NK-92 treated with Interleukin-12 subunit alpha and Interleukin-12 subunit beta, amount 100 ng/mL, for 24 hours (cell line): ENCODE results near the gene C3.

Experiments
- DNase-seq: peaks from one replicate; lab custom pipeline; 2025; lab: John Stamatoyannopoulos, UW

The C3 gene

DNA sequence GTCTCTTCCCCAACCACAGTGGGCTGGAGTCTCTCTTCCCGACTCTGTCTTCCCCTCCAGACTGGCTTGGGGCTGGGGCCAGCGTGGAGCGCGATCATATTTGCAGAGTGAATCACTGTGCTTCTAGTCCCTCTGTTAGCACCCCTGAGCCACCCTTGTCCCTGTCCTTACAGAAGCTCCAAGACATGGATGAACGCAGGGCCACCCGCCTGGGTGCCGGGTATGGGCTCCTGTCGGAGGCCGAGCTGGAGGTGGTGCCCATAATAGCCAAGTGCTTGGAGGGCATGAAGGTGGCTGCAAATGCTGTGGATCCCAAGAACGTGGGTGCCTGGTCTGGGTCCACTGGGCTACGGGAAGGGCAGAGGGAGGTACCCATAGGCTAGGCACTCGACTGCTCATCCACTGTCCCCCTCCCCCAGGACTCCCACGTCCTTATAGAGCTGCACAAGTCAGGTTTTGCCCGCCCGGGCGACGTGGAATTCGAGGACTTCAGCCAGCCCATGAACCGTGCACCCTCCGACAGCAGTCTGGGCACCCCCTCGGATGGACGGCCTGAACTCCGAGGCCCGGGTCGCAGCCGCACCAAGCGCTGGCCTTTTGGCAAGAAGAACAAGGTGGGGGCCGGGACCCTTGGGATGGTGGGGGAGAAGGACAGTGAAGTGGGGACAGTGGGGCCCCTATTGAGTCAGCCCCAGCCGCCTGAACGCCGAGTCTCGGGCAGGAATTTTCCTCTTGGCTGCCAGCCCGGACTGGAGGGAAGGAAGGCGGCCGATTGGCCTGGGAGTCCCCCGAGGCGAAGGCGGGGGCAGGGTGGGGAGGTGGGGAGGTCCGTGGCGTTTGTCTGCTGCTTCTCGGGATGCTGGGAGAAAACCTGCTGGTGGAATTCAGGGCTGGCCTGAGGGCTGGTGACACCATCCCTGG, 24.2 kb upstream of the C3 start:
- DNase-seq: no peak

DNA sequence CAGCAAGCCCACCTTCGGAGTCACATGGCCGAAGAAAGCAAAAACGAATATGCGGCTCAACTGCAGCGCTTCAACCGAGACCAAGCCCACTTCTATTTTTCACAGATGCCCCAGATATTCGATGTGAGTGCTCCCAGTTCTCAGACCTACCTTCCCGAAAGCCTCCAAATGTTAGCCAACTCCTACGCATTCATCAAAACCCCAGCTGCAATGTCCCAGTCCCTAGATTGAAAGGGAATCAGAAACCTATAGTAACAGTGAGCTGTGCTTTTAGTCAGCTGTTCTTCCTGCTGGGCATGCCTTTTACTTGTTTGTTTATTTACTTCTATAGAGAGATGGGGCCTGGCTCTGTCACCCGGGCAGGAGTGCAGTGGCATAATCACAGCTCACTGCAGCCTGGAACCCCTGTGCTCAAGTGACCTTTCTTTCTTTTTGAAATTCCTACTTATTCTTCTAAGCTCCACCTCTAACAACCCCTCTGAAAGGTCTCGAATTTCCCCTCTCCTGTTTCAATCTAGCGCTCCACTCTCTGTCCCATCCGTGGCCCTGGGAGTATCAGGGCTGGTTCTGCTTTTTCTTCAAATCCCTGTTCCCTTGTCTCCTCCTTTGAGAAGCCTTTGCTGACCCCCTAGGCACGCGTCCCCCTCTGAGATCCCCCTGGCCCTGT, 23.4 kb upstream of the C3 start:
- no peak for DNase-seq

- no peak for DNase-seq
These were observed 22.6 kb upstream of the C3 start for GRCh38 chr19:6743066-6743465.

DNA sequence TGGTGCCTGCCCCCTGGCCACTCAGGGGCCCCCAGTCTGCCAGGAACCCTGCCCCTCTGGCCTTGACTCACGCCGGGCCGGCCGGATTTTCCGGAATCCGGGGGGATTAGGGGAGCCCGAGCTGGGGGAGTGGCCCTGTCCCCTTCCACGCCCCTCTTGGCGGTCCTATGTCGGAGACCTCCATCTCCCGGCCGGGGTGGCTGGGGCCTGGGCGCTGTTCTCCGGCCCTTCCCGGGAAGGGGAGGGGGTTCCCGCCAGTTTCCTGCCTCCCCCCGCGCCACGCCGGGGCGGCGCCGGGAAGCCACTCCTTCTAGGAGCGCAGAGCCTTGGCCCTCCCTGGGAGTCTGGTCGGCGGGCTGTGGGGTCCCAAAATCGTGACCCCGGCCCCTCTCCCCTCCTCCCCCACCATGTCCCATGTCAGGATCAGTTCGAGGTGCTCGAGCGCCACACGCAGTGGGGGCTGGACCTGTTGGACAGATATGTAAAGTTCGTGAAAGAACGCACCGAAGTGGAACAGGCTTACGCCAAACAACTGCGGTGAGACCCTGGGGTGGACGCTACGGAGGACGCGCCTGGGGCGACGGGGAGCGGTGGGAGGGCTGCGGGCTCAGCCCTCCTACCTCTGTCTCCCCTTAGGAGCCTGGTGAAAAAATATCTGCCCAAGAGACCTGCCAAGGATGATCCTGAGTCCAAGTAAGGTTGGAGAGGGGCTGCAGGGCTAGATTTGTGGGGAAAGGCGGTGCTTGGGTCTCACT, 20.3 kb upstream of the C3 start:
- no peak for DNase-seq

DNA sequence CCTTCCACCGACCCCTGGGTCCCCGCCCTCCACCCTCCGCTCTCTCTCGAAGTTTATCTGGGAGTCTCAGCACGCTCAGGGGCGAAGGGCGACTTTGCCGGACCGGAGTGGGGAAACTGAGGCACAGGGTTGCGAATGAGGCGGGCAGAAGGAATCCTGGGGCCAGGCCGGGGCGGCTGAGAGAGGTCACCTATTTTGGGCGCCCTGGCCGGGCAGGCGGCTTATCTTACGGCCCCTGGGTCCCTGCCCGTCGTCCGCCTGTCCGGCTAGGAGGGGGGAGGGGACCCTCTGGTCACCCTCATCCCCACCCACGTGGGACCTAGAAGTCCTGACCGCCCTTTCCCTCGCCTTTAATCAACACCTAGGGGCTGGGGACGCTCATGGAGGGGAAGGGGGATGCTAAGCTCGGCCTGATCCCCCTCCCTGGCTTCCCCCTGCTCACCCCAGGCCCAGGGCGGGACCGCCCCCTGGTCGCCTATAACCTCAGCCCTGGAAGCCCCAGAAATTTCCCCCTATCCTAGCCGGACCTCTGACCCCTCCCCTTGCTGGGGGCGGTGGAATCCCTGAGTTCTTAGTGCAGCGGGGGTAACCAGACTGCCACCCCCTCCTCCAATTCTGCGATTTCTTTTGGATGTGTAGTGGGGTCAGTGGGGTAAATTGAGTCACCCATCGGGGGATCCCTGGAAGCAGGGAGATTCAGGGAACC, 19.6 kb upstream of the C3 start:
- no peak for DNase-seq

- DNase-seq: peak; percentile 75
These were observed 19.0 kb upstream of the C3 start, which contains the start of gene TRIP10 for GRCh38 chr19:6739390-6739882. TRIP10 (plus strand) TSS chr19:6739680; CDS start chr19:6739762, 82 bp downstream.

DNA sequence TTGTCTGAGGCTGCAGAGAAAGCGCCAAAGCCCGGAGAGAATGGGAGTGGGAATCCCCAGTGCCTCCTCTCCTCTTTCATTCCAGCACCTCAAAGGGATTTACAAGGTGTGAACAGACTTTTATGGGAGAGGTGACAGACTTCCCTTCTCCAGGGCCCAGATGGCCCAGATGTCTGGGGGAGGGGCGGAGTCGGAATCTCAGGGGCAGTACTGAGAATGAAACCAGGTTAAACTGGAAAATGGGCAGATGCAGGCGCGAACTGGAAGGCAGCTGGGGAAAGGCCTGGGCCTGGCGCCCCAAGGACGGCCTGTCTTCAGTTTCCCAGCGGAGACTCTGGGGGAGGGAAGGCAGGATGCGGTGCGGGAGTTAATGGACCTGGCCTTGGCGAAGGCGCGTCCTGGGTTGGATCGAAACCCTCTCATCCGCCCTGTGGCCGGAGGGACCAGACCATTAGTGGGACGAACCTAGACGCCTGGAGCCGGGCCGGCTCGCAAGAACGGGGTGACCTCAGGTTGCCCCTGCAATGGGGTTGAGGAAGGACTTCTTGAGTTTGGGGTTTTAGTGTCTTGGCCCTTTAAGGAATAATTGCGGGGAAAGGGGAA, 18.4 kb upstream of the C3 start:
- DNase-seq: no peak

DNA sequence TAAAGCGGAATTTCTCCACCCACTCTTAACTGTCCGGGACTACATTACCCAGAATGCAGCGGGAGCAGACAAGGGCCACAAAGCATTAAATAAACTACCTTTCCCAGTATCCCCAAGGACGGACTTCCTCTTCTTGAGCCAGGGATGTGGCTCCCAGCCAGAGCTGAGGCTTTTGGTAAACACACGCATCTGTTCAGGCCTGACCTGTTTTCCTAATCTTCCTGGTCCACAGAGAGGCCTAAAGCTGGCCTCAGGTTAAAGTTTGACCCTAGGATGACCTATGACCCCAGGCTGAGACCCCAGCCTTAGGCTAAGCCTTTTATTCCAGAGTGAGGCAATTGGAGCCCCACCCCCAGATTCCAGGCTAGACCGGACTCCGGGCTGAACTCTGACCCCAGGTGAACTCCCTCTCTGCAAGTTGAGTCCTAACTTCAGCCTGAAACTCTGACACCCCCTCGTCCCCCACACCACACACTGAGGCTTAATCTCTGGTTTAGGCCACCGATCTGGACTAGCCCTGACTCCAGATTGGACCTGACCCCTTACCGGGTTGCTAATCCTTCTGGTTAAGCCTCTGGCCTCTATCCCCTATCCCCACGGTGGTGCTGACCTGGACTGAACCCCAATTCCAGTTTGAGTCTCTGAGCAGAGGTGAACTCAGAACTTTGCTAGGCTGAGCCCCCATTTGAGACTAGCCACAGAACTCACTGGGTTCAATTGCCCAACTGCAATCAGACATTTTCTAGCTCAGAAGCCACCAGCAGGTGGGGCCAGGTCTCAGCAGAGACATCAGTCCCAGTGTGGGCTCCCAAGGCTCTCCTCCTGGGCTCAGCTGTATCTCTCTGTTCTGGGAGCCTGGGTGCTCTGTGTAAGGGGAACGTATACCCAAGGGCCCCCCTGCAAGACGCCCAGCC, 17.7 kb upstream of the C3 start:
- peak; percentile 74 for DNase-seq

GRCh38 chr19:6737284-6737872, 16.9 kb upstream of the C3 start, which contains the start of gene GPR108:
GPR108 (minus strand) TSS chr19:6737580; CDS start chr19:6737576, 4 bp downstream.
- DNase-seq: peak; percentile 100

DNA sequence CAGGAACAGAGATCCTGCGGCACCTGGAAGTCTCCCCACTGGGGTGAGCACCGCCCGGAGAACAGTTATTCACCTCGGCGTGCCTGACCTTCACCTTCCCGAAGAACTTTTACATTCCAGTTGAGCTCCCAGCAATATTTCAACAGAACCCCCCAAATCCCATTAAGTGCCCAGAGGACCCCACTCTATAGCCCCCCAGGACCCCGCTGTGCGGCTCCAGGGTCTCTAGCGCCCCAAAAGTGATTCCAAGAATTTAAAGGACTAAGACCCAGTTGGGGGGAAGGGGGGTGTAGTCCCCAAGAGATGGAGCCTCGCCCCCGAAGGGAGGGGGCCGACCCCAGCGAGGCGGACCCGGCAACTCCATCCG, 16.4 kb upstream of the C3 start:
- peak; percentile 64 for DNase-seq

GRCh38 chr19:6736169-6736916, 15.9 kb upstream of the C3 start:
- DNase-seq: peak; percentile 77

DNA sequence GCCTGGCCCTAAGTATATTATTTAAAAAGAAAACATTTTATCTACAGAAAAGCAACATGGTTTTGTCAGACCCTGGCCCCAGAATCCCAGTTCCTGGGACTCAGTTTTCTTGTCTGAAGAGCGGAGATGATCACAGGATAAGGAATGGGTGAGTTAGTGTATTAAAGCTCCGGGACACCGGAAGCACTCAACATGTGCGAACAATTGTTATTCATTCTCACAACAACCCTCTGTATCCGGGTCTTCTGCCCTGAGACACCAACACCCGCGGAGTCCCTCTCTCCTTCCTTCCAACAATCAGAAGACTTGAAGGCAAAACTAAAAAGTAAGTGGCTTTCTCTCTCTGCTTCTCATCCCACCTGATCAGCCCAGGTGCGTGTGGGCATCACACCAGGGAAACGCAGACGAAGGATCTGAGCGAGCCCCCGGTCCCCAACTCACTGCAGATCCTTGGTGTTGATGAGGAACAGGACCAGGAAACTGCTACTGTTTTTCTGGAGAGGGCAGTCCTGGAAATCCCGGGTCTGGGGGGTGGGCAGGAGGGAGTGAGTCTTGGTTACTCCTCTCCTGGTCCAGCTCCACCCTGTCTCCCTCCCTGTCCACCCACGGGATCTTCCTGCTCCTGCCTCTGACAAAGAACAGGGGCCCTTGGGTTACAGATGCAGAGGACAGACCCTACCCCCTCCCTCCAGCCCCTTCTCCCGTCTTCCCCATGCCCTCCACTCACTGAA, 14.9 kb upstream of the C3 start:
- DNase-seq: no peak

GRCh38 chr19:6734096-6734696, 13.7 kb upstream of the C3 start:
- no peak for DNase-seq

GRCh38 chr19:6733338-6734095, 13.1 kb upstream of the C3 start:
- no peak for DNase-seq

GRCh38 chr19:6732803-6733337, 12.4 kb upstream of the C3 start:
- DNase-seq: no peak

DNA sequence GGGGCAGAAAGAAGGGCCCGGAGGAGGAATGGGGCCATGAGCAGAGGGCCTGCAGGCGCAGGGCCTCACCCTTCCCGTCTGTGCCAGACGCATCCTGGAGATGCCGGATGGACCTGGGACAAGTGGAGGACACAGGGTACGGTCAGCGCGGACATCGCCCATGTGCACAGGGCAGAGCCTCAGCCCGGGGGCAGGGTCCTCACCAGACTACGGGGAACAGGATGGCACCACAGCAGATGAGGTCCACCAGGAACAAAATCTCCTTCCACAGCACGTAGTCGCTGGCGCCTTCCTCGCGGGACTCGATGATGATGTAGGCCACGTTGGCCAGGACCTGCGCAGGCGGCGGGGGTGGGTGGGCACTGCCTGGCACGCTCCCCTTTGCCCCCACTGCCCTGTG, 11.4 kb upstream of the C3 start:
- DNase-seq: no peak
